Left ventricle myocardium inferior (tissue), 1 donor: ENCODE results near the gene CDH4. TPM values are rescaled to one million over a fixed set of nuclear protein-coding genes. Genes with fewer than 3 reads are reported as not detected.

Experiments used
- DNase-seq: peaks from one replicate; pipeline ENCODE4 v3.0.0-alpha.2; 2020
- H3K27ac ChIP-seq: fragments of 200-600 bp; replicated peaks from 2 replicates; pipeline ENCODE4 v1.8.0; 2021
- H3K27me3 ChIP-seq: fragments of 200-600 bp; 2 replicates; pipeline ENCODE4 v1.8.0; 2021; ENCODE audit warnings: low read depth
- H3K36me3 ChIP-seq: fragments of 200-600 bp; 2 replicates; pipeline ENCODE4 v1.8.0; 2021
- H3K4me1 ChIP-seq: fragments of 200-600 bp; 2 replicates; pipeline ENCODE4 v1.8.0; 2021
- H3K4me3 ChIP-seq: fragments of 200-600 bp; 2 replicates; pipeline ENCODE4 v1.8.0; 2021; ENCODE audit warnings: mild to moderate bottlenecking, moderate library complexity
- H3K9me3 ChIP-seq: fragments of 200-600 bp; replicated peaks from 2 replicates; pipeline ENCODE4 v1.8.0; 2021
- CTCF ChIP-seq: fragments of 200-600 bp; IDR thresholded peaks from 2 replicates; pipeline ENCODE4 v1.8.0; 2021; ENCODE audit warnings: antibody characterized with exemption, mild to moderate bottlenecking, borderline replicate concordance
- intact Hi-C: fragments of 100-400 bp; cut with micrococcal nuclease; formaldehyde crosslinking; loops from one replicate; pipeline ENCODE4 v1.11.0; 2022
- total RNA-seq: library from RNA; stranded (reverse); fragmentation: NEBNext Ultra II Directional; extraction: Animal tissue kit (Norgen Biotek cat#: 25700); gene quantifications from one replicate; pipeline ENCODE4 v1.2.1, GENCODE V29; 2021
- donor health status: DM: no; HTN: yes; CAD: no; lungs with severe emphysema.

The CDH4 gene
- total RNA-seq, 1 donor from 2014 or later = 0.05 TPM

GRCh38 chr20:61784801-61785566, 532.9 kb downstream of the CDH4 start:
- Histone ChIP-seq H3K4me1 (no peaks in the 10 kb centered on the region), H3K36me3 (no peaks in the 10 kb centered on the region), H3K9me3 (peaks cover 21% of the 10 kb centered on the region), H3K4me3 (no peak overlapping the region), H3K27ac (no peak overlapping the region), H3K27me3 (peaks cover 52% of the 10 kb centered on the region)
- intact Hi-C loops = no loop called here
- TF ChIP-seq CTCF = no peak
- DNase-seq = no peak

- intact Hi-C loops = no loop called here
- no peak for DNase-seq
- H3K36me3 ChIP-seq = no peaks in the 10 kb centered on the region
- peaks cover 50% of the 10 kb centered on the region for H3K27me3 ChIP-seq
- H3K4me1 ChIP-seq = no peaks in the 10 kb centered on the region
- no peak for TF ChIP-seq CTCF
- peaks cover 21% of the 10 kb centered on the region for H3K9me3 ChIP-seq
- H3K27ac ChIP-seq = no peak overlapping the region
- H3K4me3 ChIP-seq = no peak overlapping the region
Observed at GRCh38 chr20:61785567-61785816, 533.4 kb downstream of the CDH4 start.

- Histone ChIP-seq H3K4me1 (no peaks in the 10 kb centered on the region), H3K27ac (no peak overlapping the region), H3K4me3 (no peak overlapping the region), H3K27me3 (peaks cover 53% of the 10 kb centered on the region), H3K36me3 (no peaks in the 10 kb centered on the region), H3K9me3 (peaks cover 14% of the 10 kb centered on the region)
- no peak for DNase-seq
- no peak for TF ChIP-seq CTCF
- intact Hi-C loops = no loop called here
Observed at GRCh38 chr20:61786230-61786629, 534.2 kb downstream of the CDH4 start.

- H3K27ac ChIP-seq = no peak overlapping the region
- TF ChIP-seq CTCF = no peak
- no peak overlapping the region for H3K4me3 ChIP-seq
- intact Hi-C loops = no loop called here
- no peaks in the 10 kb centered on the region for H3K9me3 ChIP-seq
- DNase-seq = no peak
- peaks cover 56% of the 10 kb centered on the region for H3K27me3 ChIP-seq
- H3K4me1 ChIP-seq = no peaks in the 10 kb centered on the region
- H3K36me3 ChIP-seq = no peaks in the 10 kb centered on the region
Observed at GRCh38 chr20:61788343-61788742, 536.3 kb downstream of the CDH4 start.

DNA sequence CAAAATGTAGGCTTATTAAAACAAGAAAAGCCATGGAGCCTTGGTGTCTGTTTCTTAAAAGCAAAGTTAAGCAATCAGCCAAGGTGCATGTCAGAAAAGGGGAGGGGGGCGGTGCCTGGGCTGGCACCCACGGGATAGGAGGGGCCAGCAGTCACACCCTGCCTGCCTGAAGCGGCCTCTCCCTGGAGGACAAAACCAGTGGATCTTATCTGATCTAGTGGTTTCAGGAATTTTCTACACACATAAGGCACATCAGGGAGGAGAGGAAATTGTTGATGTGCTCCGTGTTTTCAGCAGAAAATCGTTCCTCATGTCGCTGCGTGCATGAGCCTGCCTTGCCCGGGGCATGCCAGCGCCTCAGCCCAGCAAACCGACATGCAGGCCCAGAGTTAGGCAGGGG, 537.3 kb downstream of the CDH4 start:
- no peak for DNase-seq
- H3K36me3 ChIP-seq = no peaks in the 10 kb centered on the region
- H3K9me3 ChIP-seq = no peaks in the 10 kb centered on the region
- TF ChIP-seq CTCF = no peak
- H3K27me3 ChIP-seq = peaks cover 59% of the 10 kb centered on the region
- no peaks in the 10 kb centered on the region for H3K4me1 ChIP-seq
- no peak overlapping the region for H3K27ac ChIP-seq
- H3K4me3 ChIP-seq = no peak overlapping the region
- intact Hi-C loops = no loop called here
